ENCODE measurements around the gene SND1. TPM values are rescaled to one million over a fixed set of nuclear protein-coding genes. Genes with fewer than 3 reads are reported as not detected.

Gene SND1
- total RNA-seq, 4 donors from 2014 or later: 64.3 to 77.0 (median 70.4) TPM

- in situ Hi-C loops (cut with MboI; ENCODE audit: low pct_ligation_motif_present in 1 of 4, low pct_unique_long_range_greater_than_20kb in 1 of 4, low sequenced_read_pairs in 3 of 4) (no loop called here), intact Hi-C loops (cut with DNase I; ENCODE audit: low total_unique reads) (no loop called here)
- Histone ChIP-seq H3K4me3 (no peak overlapping the region), H3K36me3 (no peaks in the 10 kb centered on the region), H3K9me3 (no peaks in the 10 kb centered on the region), H3K27ac (no peak overlapping the region), H3K4me1 (peaks cover 4 to 25% (median 9%) of the 10 kb centered on the region in 4 donors), H3K27me3 (no peaks in the 10 kb centered on the region)
- DNase-seq: no peak
- TF ChIP-seq POLR2A (IDR thresholded peaks at IDR 0.05) (no peak), EP300 (IDR thresholded peaks at IDR 0.05; ENCODE audit: low read depth) (no peak), CTCF (IDR thresholded peaks at IDR 0.05) (no peak), POLR2AphosphoS5 (IDR thresholded peaks at IDR 0.05) (no peak)
- WGBS, 2 donors (ENCODE audit: low coverage in 1 of 2): 42 to 50% methylated on average over 4 of the region's 4 CpGs
Observed at GRCh38 chr7:127799535-127800305, 147.7 kb downstream of the SND1 start.

- no peaks in the 10 kb centered on the region for H3K9me3 ChIP-seq
- WGBS, 2 donors (ENCODE audit: low coverage in 1 of 2): 78 to 94% methylated on average over 3 to 5 of the region's 5 CpGs
- no peak overlapping the region for H3K27ac ChIP-seq
- H3K4me1 ChIP-seq: peaks cover 4 to 19% (median 9%) of the 10 kb centered on the region in 4 donors
- intact Hi-C loops (cut with DNase I; ENCODE audit: low total_unique reads) (no loop called here), in situ Hi-C loops (cut with MboI; ENCODE audit: low pct_ligation_motif_present in 1 of 4, low pct_unique_long_range_greater_than_20kb in 1 of 4, low sequenced_read_pairs in 3 of 4) (no loop called here)
- TF ChIP-seq CTCF (IDR thresholded peaks at IDR 0.05): no peak
- no peak for TF ChIP-seq EP300 (IDR thresholded peaks at IDR 0.05; ENCODE audit: low read depth)
- TF ChIP-seq POLR2A (IDR thresholded peaks at IDR 0.05): no peak
- no peak for TF ChIP-seq POLR2AphosphoS5 (IDR thresholded peaks at IDR 0.05)
- DNase-seq: no peak
- peaks cover 0 to 4% (median 0%) of the 10 kb centered on the region in 4 donors for H3K36me3 ChIP-seq
- no peaks in the 10 kb centered on the region for H3K27me3 ChIP-seq
- no peak overlapping the region for H3K4me3 ChIP-seq
Observed at GRCh38 chr7:127802845-127803244, 150.9 kb downstream of the SND1 start.

- intact Hi-C loops (cut with DNase I; ENCODE audit: low total_unique reads): no loop called here
- H3K4me3 ChIP-seq: no peak overlapping the region
- no peak for TF ChIP-seq POLR2AphosphoS5 (IDR thresholded peaks at IDR 0.05)
- no peak for TF ChIP-seq CTCF (IDR thresholded peaks at IDR 0.05)
- TF ChIP-seq POLR2A (IDR thresholded peaks at IDR 0.05): no peak
- TF ChIP-seq EP300 (IDR thresholded peaks at IDR 0.05; ENCODE audit: low read depth): no peak
- H3K36me3 ChIP-seq: peaks cover 0 to 9% (median 0%) of the 10 kb centered on the region in 4 donors
- DNase-seq: no peak
- H3K27me3 ChIP-seq: no peaks in the 10 kb centered on the region
- WGBS, 2 donors (ENCODE audit: low coverage in 1 of 2): 89 to 93% methylated on average over 2 of the region's 2 CpGs
- H3K9me3 ChIP-seq: no peaks in the 10 kb centered on the region
- H3K27ac ChIP-seq: no peak overlapping the region
- peaks cover 4 to 16% (median 7%) of the 10 kb centered on the region in 4 donors for H3K4me1 ChIP-seq
- in situ Hi-C loops (cut with MboI; ENCODE audit: low pct_ligation_motif_present in 1 of 4, low pct_unique_long_range_greater_than_20kb in 1 of 4, low sequenced_read_pairs in 3 of 4): no loop called here
Observed at GRCh38 chr7:127803626-127804025, 151.6 kb downstream of the SND1 start.

GRCh38 chr7:127807340-127807739, 155.3 kb downstream of the SND1 start:
- H3K9me3 ChIP-seq: no peaks in the 10 kb centered on the region
- DNase-seq: no peak
- TF ChIP-seq CTCF (IDR thresholded peaks at IDR 0.05) (no peak), POLR2A (IDR thresholded peaks at IDR 0.05) (no peak), EP300 (IDR thresholded peaks at IDR 0.05; ENCODE audit: low read depth) (no peak), POLR2AphosphoS5 (IDR thresholded peaks at IDR 0.05) (no peak)
- in situ Hi-C loops (cut with MboI; ENCODE audit: low pct_ligation_motif_present in 1 of 4, low pct_unique_long_range_greater_than_20kb in 1 of 4, low sequenced_read_pairs in 3 of 4): no loop called here
- peaks cover 0 to 9% (median 0%) of the 10 kb centered on the region in 4 donors for H3K36me3 ChIP-seq
- intact Hi-C loops (cut with DNase I; ENCODE audit: low total_unique reads): no loop called here
- no peaks in the 10 kb centered on the region for H3K27me3 ChIP-seq
- 94 to 100% methylated on average over 4 to 6 of the region's 6 CpGs for WGBS, 2 donors (ENCODE audit: low coverage in 1 of 2)
- no peak overlapping the region for H3K4me3 ChIP-seq
- H3K27ac ChIP-seq: no peak overlapping the region
- peaks cover 0 to under 1% (median 0%) of the 10 kb centered on the region in 4 donors for H3K4me1 ChIP-seq

All from transverse colon (tissue), 4 donors.